HL-60 (cell line): ENCODE results near the gene GPR142.

Source experiments
- DNase-seq, 2 experiments: peaks; one replicate each; pipeline ENCODE4 v3.0.0-alpha.2; 2010 to 2020; ENCODE audit warnings: low read depth in 1 of 2, low spot score in 1 of 2
- H3K27ac ChIP-seq: fragments of 250-450 bp; sonication (Bioruptor Pico); replicated peaks from 2 replicates; pipeline ENCODE4 v1.5.1; 2020; ENCODE audit warnings: mild to moderate bottlenecking, moderate library complexity
- H3K27me3 ChIP-seq: fragments of 250-450 bp; sonication (Bioruptor Pico); 2 replicates; pipeline ENCODE4 v1.5.1; 2021; ENCODE audit warnings: mild to moderate bottlenecking, moderate library complexity; ENCODE audit not compliant: insufficient read depth, poor library complexity, severe bottlenecking
- H3K4me3 ChIP-seq: replicated peaks from 2 replicates; pipeline ENCODE4 v1.5.1; 2011; ENCODE audit warnings: mild to moderate bottlenecking, control low read depth, low read length; ENCODE audit not compliant: insufficient read depth
- GABPA ChIP-seq: IDR thresholded peaks from 2 replicates; pipeline ENCODE4 v1.6.1; 2012; ENCODE audit warnings: low read depth
- POLR2AphosphoS5 ChIP-seq: IDR thresholded peaks from 2 replicates; pipeline ENCODE4 v1.6.1; 2012; ENCODE audit warnings: low read depth
- SPI1 ChIP-seq: IDR thresholded peaks from 2 replicates; pipeline ENCODE4 v1.6.1; 2012; ENCODE audit warnings: low read depth, mild to moderate bottlenecking, borderline replicate concordance
- TF ChIP-seq, protein P1 (sequence below): IDR thresholded peaks from one replicate; pipeline ENCODE4 v1.5.1; 2011; ENCODE audit warnings: low read length, control low read depth, inconsistent platforms; ENCODE audit not compliant: insufficient read depth
- TF ChIP-seq, protein P2 (sequence below): IDR thresholded peaks from 2 replicates; pipeline ENCODE4 v1.6.1; 2012; ENCODE audit warnings: low read depth; ENCODE audit not compliant: insufficient replicate concordance

Gene GPR142

DNA sequence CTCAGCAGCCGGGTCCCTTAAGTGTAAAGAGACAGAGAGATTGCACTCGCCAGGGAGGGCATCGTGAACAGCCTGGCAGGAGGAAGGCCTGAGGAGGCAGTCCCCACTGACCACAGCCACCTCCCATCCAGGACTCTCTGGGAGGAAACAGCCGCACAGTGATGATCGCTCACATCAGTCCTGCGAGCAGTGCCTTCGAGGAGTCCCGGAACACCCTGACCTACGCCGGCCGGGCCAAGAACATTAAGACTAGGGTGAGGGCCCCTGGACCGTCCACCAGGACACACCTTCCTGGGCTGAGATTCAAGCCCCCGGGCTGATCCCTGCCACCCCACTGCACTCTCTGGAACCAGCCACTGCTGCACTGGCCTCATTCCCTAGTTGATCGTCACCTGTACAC, 19.7 kb upstream of the GPR142 start:
- no peak overlapping the region for H3K27ac ChIP-seq
- H3K4me3 ChIP-seq, result no peak overlapping the region
- H3K27me3 ChIP-seq, result peaks cover 28% of the 10 kb centered on the region
- DNase-seq, result no peak
- TF ChIP-seq, protein P1, sequence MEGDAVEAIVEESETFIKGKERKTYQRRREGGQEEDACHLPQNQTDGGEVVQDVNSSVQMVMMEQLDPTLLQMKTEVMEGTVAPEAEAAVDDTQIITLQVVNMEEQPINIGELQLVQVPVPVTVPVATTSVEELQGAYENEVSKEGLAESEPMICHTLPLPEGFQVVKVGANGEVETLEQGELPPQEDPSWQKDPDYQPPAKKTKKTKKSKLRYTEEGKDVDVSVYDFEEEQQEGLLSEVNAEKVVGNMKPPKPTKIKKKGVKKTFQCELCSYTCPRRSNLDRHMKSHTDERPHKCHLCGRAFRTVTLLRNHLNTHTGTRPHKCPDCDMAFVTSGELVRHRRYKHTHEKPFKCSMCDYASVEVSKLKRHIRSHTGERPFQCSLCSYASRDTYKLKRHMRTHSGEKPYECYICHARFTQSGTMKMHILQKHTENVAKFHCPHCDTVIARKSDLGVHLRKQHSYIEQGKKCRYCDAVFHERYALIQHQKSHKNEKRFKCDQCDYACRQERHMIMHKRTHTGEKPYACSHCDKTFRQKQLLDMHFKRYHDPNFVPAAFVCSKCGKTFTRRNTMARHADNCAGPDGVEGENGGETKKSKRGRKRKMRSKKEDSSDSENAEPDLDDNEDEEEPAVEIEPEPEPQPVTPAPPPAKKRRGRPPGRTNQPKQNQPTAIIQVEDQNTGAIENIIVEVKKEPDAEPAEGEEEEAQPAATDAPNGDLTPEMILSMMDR, result no peak
- TF ChIP-seq GABPA, result no peak
- TF ChIP-seq, protein P2, sequence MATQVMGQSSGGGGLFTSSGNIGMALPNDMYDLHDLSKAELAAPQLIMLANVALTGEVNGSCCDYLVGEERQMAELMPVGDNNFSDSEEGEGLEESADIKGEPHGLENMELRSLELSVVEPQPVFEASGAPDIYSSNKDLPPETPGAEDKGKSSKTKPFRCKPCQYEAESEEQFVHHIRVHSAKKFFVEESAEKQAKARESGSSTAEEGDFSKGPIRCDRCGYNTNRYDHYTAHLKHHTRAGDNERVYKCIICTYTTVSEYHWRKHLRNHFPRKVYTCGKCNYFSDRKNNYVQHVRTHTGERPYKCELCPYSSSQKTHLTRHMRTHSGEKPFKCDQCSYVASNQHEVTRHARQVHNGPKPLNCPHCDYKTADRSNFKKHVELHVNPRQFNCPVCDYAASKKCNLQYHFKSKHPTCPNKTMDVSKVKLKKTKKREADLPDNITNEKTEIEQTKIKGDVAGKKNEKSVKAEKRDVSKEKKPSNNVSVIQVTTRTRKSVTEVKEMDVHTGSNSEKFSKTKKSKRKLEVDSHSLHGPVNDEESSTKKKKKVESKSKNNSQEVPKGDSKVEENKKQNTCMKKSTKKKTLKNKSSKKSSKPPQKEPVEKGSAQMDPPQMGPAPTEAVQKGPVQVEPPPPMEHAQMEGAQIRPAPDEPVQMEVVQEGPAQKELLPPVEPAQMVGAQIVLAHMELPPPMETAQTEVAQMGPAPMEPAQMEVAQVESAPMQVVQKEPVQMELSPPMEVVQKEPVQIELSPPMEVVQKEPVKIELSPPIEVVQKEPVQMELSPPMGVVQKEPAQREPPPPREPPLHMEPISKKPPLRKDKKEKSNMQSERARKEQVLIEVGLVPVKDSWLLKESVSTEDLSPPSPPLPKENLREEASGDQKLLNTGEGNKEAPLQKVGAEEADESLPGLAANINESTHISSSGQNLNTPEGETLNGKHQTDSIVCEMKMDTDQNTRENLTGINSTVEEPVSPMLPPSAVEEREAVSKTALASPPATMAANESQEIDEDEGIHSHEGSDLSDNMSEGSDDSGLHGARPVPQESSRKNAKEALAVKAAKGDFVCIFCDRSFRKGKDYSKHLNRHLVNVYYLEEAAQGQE, result no peak
- no peak for TF ChIP-seq SPI1
- TF ChIP-seq POLR2AphosphoS5, result no peak

DNA sequence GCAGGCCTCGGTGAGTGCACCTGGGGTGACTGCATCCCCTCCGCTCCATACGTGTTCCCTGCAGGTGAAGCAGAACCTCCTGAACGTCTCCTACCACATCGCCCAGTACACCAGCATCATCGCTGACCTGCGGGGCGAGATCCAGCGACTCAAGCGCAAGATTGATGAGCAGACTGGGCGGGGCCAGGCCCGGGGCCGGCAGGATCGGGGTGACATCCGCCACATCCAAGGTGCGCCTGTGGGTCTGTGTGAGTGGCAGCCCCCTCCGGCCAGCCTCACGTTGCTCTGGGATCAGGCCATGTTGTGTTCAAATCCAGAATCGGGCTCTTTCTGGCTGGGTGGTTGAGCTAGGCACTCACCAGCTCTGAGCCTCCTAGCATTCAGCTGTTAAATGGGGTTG, 18.2 kb upstream of the GPR142 start:
- Histone ChIP-seq H3K27me3 (peaks cover 39% of the 10 kb centered on the region), H3K27ac (no peak overlapping the region), H3K4me3 (no peak overlapping the region)
- TF ChIP-seq, protein P1, result no peak
- no peak for TF ChIP-seq GABPA
- no peak for TF ChIP-seq SPI1
- no peak for TF ChIP-seq POLR2AphosphoS5
- TF ChIP-seq, protein P2, result no peak
- DNase-seq, result no peak

DNA sequence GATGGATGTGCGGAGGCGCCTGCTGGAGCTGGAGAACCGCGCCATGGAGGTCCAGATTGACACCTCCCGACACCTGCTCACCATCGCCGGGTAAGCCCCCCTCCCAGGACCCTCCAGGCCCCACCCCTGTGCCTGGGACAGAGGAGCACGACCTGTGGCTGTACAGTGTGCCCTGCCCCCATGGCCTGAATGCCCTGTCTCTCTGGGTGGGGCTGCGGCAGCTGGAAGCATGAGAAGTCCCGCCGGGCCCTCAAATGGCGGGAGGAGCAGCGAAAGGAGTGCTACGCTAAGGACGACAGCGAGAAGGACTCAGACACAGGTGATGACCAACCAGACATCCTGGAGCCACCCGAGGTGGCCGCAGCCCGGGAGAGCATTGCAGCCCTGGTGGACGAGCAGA, 16.8 kb upstream of the GPR142 start:
- Histone ChIP-seq H3K4me3 (no peak overlapping the region), H3K27me3 (peaks cover 45% of the 10 kb centered on the region), H3K27ac (no peak overlapping the region)
- TF ChIP-seq GABPA (no peak), SPI1 (no peak), POLR2AphosphoS5 (no peak)
- TF ChIP-seq, protein P1, result no peak
- TF ChIP-seq, protein P2, result no peak
- no peak for DNase-seq
